LHCN-M2 (cell line): Measurements from ENCODE around the gene UGT3A1. TPM values are rescaled to one million over a fixed set of nuclear protein-coding genes. Genes with fewer than 3 reads are reported as not detected.
"Not testable (repeated sequence)": the region's sequence is repeated elsewhere in the genome, so short reads cannot be mapped to it uniquely, and the experiment has no call there.

Experiments
- DNase-seq: peaks from one replicate; pipeline ENCODE4 v3.0.0-alpha.2; 2012; ENCODE audit warnings: low read depth
- polyA plus RNA-seq: library from polyadenylated mRNA; unstranded; fragments of >200 nt; gene quantifications from one replicate; pipeline ENCODE4 v1.2.1, GENCODE V29; 2012; ENCODE audit warnings: missing spikeins
- total RNA-seq: library from RNA; depleted of rRNA; stranded (reverse); fragments of >200 nt; gene quantifications from 2 replicates; pipeline ENCODE4 v1.2.3, GENCODE V29; 2014; rRNA removed

Gene UGT3A1
- not detected in 2 replicates for total RNA-seq
- polyA plus RNA-seq: not detected

DNA sequence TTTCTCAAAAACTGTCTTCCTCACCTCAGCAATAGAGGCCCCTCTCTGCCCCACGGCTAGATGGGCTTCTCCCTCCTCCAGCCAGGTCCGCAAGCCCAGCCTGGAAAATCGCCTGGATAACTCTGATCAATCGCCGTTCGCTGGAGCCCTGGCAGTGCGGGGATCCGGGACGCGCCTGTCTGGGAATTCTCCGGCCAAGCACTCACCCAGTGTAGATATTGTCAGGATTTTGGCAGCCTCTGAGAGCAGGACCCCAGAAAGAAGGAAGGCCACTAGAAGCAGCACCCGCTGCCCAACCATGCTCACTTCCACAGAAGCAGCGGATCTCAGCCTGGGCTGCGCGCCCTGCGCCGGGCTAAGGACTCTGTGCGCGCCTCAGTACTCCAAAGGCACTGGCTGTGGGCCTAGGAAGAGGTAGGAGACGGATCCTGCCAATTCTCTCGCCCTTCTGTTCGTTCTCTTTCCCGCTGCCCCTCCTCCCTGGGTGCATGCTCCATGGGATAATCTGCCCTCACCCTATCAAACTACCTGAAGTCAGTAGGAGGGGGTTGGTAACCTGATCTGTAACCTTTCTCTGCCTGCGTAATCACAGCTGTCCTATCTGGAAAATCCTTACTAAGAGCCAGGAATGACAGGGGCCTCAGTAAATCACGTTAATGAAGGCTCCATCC, at the start of gene UGT3A1:
Gene UGT3A1, minus strand, starts transcription at position 450 of the 671 bp plus-strand sequence. Its CDS starts 150 bp downstream, at position 300.
- DNase-seq: no peak

- no peak for DNase-seq
Observed at GRCh38 chr5:36035696-36036095, 44.5 kb upstream of the UGT3A1 start.

- not testable (repeated sequence) for DNase-seq
Observed at GRCh38 chr5:36034536-36035134, 43.4 kb upstream of the UGT3A1 start.

DNA sequence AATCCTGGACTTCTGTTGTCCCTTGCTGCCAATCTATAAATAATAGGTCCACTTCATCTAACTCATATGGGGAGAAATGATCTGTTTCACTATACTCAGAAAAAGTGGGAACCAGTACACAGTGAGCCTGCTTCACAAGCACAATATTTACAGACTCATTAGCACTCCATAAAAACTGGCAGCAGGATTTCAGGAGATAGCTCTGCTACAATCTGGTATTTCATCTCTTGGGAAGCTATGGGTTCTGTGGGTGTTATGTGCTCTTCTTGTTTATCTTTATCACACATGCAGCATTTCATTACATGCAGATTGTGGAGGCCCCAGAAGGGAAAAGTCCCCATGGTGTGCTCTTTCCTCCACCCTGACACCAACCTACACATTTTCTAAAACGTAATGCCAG, 42.3 kb upstream of the UGT3A1 start:
- DNase-seq: no peak

DNA sequence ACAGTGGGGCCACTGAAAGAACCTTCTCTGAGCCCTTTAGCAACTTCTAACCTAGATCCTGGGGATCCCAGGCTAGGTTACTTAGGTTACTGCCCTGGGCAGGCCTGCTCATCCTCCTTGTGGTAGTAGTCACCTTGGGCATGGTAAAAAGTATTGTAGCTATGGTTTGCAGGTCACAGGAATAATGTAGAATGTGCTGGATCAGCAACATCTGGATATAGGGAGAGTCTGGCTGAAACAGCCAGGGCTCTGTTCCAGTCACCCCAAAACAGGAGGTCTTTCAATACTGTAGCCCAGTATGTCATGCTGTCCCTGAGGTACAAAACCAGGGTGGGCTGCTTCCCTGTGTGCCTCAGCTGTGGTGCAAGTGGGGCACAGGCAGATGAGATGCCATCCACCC, 41.9 kb upstream of the UGT3A1 start:
- no peak for DNase-seq

DNA sequence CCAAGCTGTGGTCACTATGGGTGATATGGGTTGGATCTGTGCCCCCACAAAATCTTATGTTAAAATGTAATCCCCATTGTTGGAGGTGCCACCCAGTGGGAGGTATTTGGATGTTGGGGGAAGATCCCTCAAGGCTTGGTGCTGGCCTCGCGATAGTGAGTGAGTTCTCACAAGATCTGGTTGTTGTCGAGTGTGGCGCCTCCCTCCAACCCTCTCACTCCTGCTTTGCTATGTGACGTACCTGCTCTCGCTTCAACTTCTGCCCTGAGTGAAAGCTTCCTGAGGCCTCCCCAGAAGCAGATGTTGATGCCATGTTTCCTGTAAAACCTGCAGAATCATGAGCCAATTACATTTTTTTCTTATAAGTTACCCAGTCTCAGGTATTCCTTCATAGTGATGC, 40.0 kb upstream of the UGT3A1 start:
- no peak for DNase-seq

GRCh38 chr5:36029914-36030313, 38.7 kb upstream of the UGT3A1 start:
- DNase-seq: no peak

- no peak for DNase-seq
Observed at GRCh38 chr5:36028816-36029465, 37.8 kb upstream of the UGT3A1 start.

GRCh38 chr5:36027711-36028110, 36.5 kb upstream of the UGT3A1 start:
- DNase-seq: no peak

DNA sequence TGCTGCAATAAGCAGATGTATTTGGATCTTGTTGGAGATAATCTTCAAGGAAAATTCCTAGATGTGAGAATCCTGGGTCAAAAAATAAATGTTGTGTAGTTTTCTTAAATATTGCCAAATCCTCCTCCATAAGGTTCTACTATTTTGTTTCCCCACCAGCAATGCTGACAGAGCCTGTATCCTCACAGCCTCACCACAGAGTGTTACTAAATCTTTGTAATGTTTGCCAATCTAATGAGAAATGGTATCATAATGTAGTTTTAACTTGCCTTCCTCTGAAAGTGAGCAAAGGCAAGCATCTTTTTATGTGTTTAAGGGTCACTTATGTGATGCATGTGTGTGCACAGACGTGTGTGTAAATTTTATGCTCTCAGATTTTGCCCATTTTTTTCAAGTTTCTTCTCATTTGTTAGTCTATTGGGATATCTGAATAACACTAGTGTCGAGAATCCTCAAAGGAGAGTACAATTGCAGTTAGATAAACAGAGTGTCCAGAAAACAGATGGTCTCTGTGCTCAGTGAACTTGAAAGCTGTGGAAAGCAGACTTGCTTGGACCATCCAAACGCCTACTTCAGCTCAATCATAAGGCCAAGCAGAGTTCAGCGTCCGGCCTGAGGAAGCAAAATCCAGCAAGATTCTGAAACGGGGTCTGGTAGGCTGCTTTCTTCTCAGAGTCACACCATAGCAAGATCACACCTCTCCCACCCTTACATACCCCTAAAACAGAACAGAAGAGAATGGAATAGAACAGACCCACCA, 35.7 kb upstream of the UGT3A1 start:
- no peak for DNase-seq

DNA sequence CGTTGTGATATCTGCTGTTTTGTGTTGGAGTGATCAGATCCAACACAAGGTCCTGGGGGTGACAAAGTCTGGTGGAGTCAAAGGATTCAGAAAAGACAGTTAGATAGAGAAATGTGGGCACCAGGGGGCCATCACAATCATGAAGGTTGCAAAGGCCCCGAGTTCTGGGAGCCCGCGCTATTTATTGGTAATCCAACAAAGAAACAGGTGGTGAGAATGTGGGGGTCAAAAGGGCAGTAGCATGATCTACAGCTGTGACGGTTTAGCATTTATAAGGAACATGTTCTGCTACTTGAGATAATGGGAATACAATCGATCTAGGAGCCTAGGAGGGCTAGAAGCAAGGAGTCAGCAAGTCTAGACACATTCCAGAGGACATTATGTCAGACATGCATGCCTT, 31.1 kb upstream of the UGT3A1 start:
- DNase-seq: not testable (repeated sequence)

DNA sequence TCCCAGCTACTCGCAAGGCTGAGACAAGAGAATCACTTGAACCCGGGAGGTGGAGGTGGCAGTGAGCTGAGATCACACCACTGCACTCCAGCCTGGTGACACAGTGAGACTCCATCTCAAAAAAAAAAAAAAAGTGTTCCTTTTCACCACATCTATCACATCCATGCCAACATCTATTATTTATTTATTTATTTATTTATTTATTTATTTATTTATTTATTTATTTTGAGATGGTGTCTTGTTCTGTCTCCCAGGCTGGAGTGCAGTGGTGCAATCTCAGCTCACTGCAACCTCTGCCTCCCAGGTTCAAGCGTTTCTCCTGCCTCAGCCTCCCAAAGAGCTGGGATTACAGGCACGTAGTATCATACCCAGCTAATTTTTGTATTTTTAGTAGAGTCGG, 28.4 kb upstream of the UGT3A1 start:
- DNase-seq: not testable (repeated sequence)

GRCh38 chr5:36017622-36018021, 26.4 kb upstream of the UGT3A1 start:
- DNase-seq: no peak

- DNase-seq: no peak
Observed at GRCh38 chr5:36017004-36017403, 25.8 kb upstream of the UGT3A1 start.

DNA sequence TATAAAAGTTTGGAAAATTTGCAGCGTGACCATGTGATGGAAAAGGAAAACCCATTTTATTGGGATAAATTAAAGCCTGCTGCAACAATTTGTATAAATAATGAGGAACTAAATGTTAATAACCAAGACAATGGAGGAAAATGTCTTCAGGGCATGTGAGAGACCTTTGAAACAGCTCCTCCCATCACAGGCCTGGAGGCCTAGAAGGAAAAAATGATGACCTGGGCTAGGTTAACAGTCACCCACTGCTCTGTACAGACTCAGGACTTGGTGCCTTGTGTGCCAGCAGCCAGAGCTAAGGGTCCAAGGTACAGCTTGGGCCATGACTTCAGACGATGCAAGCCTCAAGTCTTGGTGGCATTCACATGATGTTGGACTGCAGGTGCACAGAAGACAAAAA, 22.0 kb upstream of the UGT3A1 start:
- DNase-seq: no peak

DNA sequence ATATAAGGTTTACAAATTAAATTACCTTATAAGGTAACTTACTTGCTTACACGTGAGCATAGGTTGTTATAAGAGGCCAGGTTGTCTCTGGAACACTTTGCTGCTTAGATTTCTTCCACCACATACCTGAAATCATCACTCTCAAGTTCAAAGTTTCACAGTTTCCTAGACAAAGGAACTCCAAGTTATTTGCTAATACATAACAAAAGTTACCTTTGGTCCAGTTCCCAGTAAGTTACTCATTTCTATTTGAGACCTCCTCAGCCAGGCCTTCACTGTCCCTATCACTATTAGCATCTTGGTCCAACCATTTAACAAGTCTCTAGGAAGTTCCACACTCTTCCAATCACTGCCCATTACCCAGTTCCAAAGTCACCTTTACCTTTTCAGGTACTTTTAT, 18.5 kb upstream of the UGT3A1 start:
- no peak for DNase-seq

GRCh38 chr5:36007366-36007765, 16.2 kb upstream of the UGT3A1 start:
- DNase-seq: no peak

- DNase-seq: no peak
Observed at GRCh38 chr5:36006163-36006562, 15.0 kb upstream of the UGT3A1 start.

- no peak for DNase-seq
Observed at GRCh38 chr5:36001032-36001431, 9.8 kb upstream of the UGT3A1 start.

DNA sequence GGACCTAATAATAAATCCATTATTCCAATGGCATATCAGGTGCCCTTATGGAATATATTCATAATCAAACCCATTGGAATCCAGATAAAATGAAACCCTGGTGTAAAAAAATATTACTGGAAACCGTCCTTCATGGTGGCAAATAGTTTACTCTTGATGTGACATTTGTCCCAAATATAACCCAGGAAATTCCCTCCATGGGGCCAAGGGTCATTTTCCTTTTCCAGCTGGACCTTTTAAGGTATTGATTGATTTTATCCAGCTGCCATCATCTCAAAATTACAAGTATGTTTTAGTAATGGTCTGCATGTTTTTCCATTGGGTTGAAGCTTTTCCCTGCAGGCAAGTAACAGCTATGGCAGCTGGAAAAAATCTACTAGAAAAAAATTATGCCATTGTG, 8.4 kb upstream of the UGT3A1 start:
- no peak for DNase-seq

- no peak for DNase-seq
Observed at GRCh38 chr5:35996076-35996475, 4.9 kb upstream of the UGT3A1 start.

GRCh38 chr5:35990520-35990919, 670 bp downstream of the UGT3A1 start:
- DNase-seq: no peak
